Kidney (tissue), 14 donors: ENCODE results near the gene IFRD2. TPM values are rescaled to one million over a fixed set of nuclear protein-coding genes. Genes with fewer than 3 reads are reported as not detected.

Experiments
- DNase-seq, 5 donors: peaks; one replicate each; pipeline ENCODE4 v3.0.0-alpha.2; 2013 to 2020
- FAIRE-seq: peaks from 2 replicates; lab custom pipeline; 2012; peaks lifted over from hg19 to GRCh38; lab: Jason Lieb, UNC
- H3K27ac ChIP-seq, 2 donors: one replicate each; pipeline ENCODE4 v1.7.0; 2013; ENCODE audit warnings: low read depth in 2 of 2, low read length in 2 of 2, inconsistent platforms in 1 of 2
- H3K27me3 ChIP-seq: one replicate; pipeline ENCODE4 v1.7.1; 2013; ENCODE audit warnings: low read length, inconsistent platforms; ENCODE audit not compliant: control insufficient read depth, insufficient read depth
- H3K36me3 ChIP-seq, 3 donors: one replicate each; pipeline versions ENCODE4 v1.7.0 to v1.7.1; 2013; ENCODE audit warnings: low read length in 3 of 3, control low read depth in 1 of 3, inconsistent platforms in 1 of 3; ENCODE audit not compliant: insufficient read depth in 3 of 3, control insufficient read depth in 2 of 3
- H3K4me1 ChIP-seq, 3 donors: one replicate each; pipeline versions ENCODE4 v1.7.0 to v1.7.1; 2013; ENCODE audit warnings: low read length in 3 of 3, inconsistent platforms in 1 of 3, low read depth in 1 of 3; ENCODE audit not compliant: control insufficient read depth in 2 of 3, insufficient read depth in 2 of 3
- H3K4me3 ChIP-seq, 3 donors: one replicate each; pipeline versions ENCODE4 v1.7.0 to v1.8.1; 2013; ENCODE audit warnings: low read length in 3 of 3, control low read depth in 1 of 3, inconsistent platforms in 1 of 3
- H3K9ac ChIP-seq, 3 donors: one replicate each; pipeline versions ENCODE4 v1.7.0 to v1.7.1; 2013; ENCODE audit warnings: low read length in 3 of 3, control low read depth in 1 of 3, inconsistent platforms in 1 of 3
- H3K9me3 ChIP-seq, 3 donors: one replicate each; pipeline versions ENCODE4 v1.7.0 to v1.7.1; 2013; ENCODE audit warnings: low read length in 3 of 3, control low read depth in 1 of 3, inconsistent platforms in 1 of 3; ENCODE audit not compliant: control insufficient read depth in 2 of 3, insufficient read depth in 1 of 3
- CTCF ChIP-seq: IDR thresholded peaks from 3 replicates; pipeline ENCODE4 v1.5.1; 2012; ENCODE audit warnings: mild to moderate bottlenecking, moderate library complexity, borderline replicate concordance; ENCODE audit not compliant: insufficient read depth; ENCODE audit errors: extremely low read depth
- intact Hi-C: fragments of 100-400 bp; cut with DNase I; formaldehyde crosslinking; loops from one replicate; pipeline ENCODE4 v1.11.1; 2022
- polyA plus RNA-seq: library from polyadenylated mRNA; stranded (reverse); fragments of 350-450 nt; fragmentation: Illumina TruSeq; extraction: RNeasy Lipid Tissue Mini Kit (QIAGEN cat#74804); gene quantifications from one replicate; pipeline ENCODE4 v1.2.3, GENCODE V29; 2014; ENCODE audit warnings: low read depth, low replicate concordance; ENCODE audit not compliant: insufficient read depth
- total RNA-seq: library from RNA; stranded (reverse); fragmentation: NEBNext Ultra II Directional; extraction: Animal tissue kit (Norgen Biotek cat#: 25700); gene quantifications from one replicate; pipeline ENCODE4 v1.2.1, GENCODE V29; 2021
- donor health status: control.
- donor health status: control.
- donor health status: control.
- donor health status: control.
- donor health status: control.
- donor health status: DM: yes; HTN: yes; CAD: no.
- donor health status: Normal renal cell carcinoma (clear cell type).

IFRD2 gene
- total and polyA plus RNA-seq, 2 donors from 2014 or later, result 54.1 to 78.1 TPM

DNA sequence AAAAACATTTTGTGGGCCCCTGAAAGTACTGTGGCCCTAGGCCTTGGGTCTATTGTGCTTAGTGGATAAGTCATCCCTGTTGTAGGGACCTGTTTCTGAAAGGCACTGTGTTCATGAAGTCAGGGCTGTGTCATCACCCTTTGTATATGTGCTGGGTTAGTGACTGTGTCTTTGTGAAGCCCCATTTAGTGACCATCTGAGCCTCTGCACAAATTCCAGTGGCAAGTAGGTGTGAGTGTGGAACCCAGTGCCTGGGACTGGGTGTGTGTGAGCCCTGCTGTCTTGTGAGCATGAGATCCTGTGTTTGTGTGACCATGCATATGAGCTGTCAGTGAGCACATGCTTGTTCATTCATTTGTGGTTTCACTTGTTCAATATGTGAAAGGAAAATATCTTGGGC, 12.4 kb upstream of the IFRD2 start:
- DNase-seq (no peak), FAIRE-seq (no peak)
- no peak overlapping the region for H3K9ac ChIP-seq
- H3K36me3 ChIP-seq, result peaks cover 0 to 6% (median 3%) of the 10 kb centered on the region in 3 donors
- no peak for TF ChIP-seq CTCF
- peaks cover 4 to 30% (median 10%) of the 10 kb centered on the region in 3 donors for H3K4me1 ChIP-seq
- H3K9me3 ChIP-seq, result no peaks in the 10 kb centered on the region
- H3K27ac ChIP-seq, result no peak overlapping the region
- no peaks in the 10 kb centered on the region for H3K27me3 ChIP-seq
- H3K4me3 ChIP-seq, result no peak overlapping the region
- intact Hi-C loops, result no loop called here

- H3K4me1 ChIP-seq, result peaks cover 4 to 38% (median 14%) of the 10 kb centered on the region in 3 donors
- peak; percentile 73 to 95 (median 82) for DNase-seq
- peak within 1 kb of the TSS in 2 of 3 donors; percentile 49 to 79 for H3K4me3 ChIP-seq
- peak; percentile 25 for TF ChIP-seq CTCF
- H3K9me3 ChIP-seq, result no peaks in the 10 kb centered on the region
- H3K27me3 ChIP-seq, result no peaks in the 10 kb centered on the region
- intact Hi-C loops, result no loop called here
- H3K36me3 ChIP-seq, result peaks cover 0 to 6% (median 3%) of the 10 kb centered on the region in 3 donors
- no peak for FAIRE-seq
- H3K27ac ChIP-seq, result peak within 1 kb of the TSS; percentile 92 to 96
- H3K9ac ChIP-seq, result peak within 1 kb of the TSS in 2 of 3 donors; percentile 65 to 89
These were observed 11.0 kb upstream of the IFRD2 start, which contains the start of gene HYAL1 for GRCh38 chr3:50303013-50303815. HYAL1 (minus strand) TSS chr3:50303574; CDS start chr3:50302956, 618 bp downstream.

GRCh38 chr3:50302095-50303012, 10.1 kb upstream of the IFRD2 start:
- no peaks in the 10 kb centered on the region for H3K9me3 ChIP-seq
- H3K9ac ChIP-seq, result peak overlapping the region in 2 of 3 donors; percentile 65 to 89
- TF ChIP-seq CTCF, result no peak
- H3K27me3 ChIP-seq, result no peaks in the 10 kb centered on the region
- peak overlapping the region; percentile 92 to 96 for H3K27ac ChIP-seq
- FAIRE-seq, result no peak
- peak in 1 of 5 donors; percentile 56 for DNase-seq
- H3K4me1 ChIP-seq, result peaks cover 4 to 38% (median 18%) of the 10 kb centered on the region in 3 donors
- H3K36me3 ChIP-seq, result peaks cover 0 to 6% (median 3%) of the 10 kb centered on the region in 3 donors
- peak overlapping the region in 2 of 3 donors; percentile 49 to 79 for H3K4me3 ChIP-seq
- intact Hi-C loops, result no loop called here
